HS-5 (cell line): ENCODE measurements around the gene SBK3.
"Not testable (repeated sequence)": the region's sequence is repeated elsewhere in the genome, so short reads cannot be mapped to it uniquely, and the experiment has no call there.

ENCODE experiments used
- DNase-seq: peaks from one replicate; pipeline ENCODE4 v3.0.0-alpha.2; 2012; ENCODE audit warnings: low read depth

SBK3 gene

DNA sequence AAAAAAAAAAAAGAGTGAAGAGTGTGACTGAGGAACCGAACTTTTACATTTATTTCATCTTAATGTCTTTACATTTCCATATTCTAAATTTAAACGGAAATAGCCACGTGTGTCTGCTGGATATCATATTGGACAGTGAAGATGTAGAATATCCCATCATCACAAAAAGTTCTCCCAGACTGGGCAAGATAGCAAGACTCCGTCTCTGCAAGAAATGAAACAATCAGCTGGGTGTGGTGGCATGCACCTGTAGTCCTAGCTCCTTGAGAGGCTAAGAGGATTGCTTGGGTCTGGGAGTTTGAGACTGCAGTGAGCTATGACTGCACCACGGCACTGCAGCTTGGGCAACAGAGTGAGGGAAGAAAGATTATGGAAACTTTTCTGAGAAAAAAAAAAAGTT lies 31.4 kb upstream of the SBK3 start:
- DNase-seq = no peak

- DNase-seq = not testable (repeated sequence)
These were observed 28.6 kb upstream of the SBK3 start for GRCh38 chr19:55573929-55574328.

GRCh38 chr19:55569477-55569876 lies 24.1 kb upstream of the SBK3 start:
- not testable (repeated sequence) for DNase-seq

- no peak for DNase-seq
These were observed 22.5 kb upstream of the SBK3 start for GRCh38 chr19:55567708-55568328.

- no peak for DNase-seq
These were observed 21.5 kb upstream of the SBK3 start for GRCh38 chr19:55566823-55567222.

- no peak for DNase-seq
These were observed 17.9 kb upstream of the SBK3 start for GRCh38 chr19:55563261-55563690.

DNA sequence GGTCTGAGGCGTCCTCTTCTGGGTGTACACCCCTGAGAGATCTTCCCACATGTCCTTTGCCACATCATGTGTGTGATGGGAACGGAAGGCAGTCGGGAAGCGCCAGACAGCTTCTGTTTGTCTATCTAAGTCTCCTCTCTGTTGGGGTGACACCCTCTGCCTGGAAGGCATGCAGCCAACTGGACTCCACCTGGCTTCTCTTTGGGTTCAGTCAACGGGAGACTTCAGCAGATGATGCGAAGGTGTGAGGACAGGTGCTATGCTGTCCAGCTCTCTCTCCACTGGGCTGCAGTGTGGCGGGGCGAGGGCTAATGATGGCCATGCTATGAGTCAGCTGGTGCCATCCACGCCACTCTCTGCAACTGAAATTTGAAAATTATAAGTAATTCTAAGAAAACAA lies 14.3 kb upstream of the SBK3 start:
- DNase-seq = no peak

GRCh38 chr19:55554741-55555152 lies 9.4 kb upstream of the SBK3 start:
- no peak for DNase-seq

GRCh38 chr19:55554302-55554701 lies 9.0 kb upstream of the SBK3 start:
- no peak for DNase-seq

GRCh38 chr19:55553217-55554182 lies 8.2 kb upstream of the SBK3 start:
- no peak for DNase-seq

DNA sequence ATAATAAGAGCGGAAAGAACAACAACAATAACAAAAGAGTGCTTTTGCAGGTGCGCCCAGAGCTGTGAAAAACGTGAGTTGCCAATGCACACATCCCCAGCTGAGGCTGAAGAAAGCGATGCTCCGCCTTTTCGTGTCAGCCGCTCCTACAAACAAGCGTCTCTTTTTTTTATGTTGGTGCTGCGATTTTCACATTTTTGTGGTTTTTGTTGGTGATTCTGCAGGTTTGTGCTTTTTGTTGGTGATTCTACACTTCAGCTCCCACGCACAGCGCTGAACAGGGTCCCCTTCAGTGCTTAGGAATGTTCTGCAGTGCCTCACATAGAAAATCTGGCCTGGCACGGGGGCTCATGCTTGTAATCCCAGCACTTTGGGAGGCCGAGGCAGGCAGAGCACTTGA lies 7.3 kb upstream of the SBK3 start:
- DNase-seq = no peak

- DNase-seq = no peak
These were observed 6.9 kb upstream of the SBK3 start for GRCh38 chr19:55552206-55552605.

DNA sequence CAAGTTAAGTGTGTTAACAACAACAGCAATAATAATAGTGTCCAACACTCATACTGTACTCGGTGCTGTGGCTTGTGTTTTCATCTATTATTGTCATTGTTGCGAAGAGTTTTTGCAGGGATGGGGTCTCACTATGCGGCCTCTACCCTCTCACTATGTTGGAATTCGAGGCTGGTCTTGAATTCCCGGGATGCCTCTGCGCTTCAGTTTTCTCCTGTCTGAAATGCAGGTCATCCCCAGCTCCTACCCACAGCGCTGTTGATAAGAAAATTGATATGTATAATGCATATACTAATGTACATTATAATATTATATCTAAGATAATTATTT lies 4.9 kb upstream of the SBK3 start:
- DNase-seq = no peak

GRCh38 chr19:55549500-55550320 lies 4.4 kb upstream of the SBK3 start:
- DNase-seq = peak; percentile 77

- no peak for DNase-seq
These were observed 1.7 kb upstream of the SBK3 start for GRCh38 chr19:55546822-55547614.

DNA sequence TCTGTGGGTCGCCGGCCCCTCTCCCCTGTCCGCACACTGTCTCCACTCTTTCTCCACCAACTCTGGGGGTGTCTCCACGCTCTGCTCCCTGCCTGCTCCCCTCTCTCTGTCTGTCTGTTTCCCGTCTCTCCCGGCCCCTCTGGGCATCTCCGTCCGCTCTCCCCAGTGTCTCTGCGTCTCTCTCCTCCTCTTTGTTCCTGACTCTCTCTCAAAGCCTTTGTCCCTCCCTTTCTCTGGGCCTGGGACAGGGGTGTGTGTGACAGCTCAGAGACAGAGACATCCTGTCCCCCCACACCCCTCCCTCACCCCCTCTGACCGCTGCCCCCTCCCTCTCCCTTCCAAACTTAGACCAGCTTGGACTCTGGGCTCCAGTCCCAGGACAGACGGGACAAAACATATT lies 668 bp upstream of the SBK3 start:
- DNase-seq = no peak

GRCh38 chr19:55544776-55545439 lies 435 bp downstream of the SBK3 start:
- DNase-seq = no peak

GRCh38 chr19:55544014-55544413 lies 1.3 kb downstream of the SBK3 start:
- no peak for DNase-seq

DNA sequence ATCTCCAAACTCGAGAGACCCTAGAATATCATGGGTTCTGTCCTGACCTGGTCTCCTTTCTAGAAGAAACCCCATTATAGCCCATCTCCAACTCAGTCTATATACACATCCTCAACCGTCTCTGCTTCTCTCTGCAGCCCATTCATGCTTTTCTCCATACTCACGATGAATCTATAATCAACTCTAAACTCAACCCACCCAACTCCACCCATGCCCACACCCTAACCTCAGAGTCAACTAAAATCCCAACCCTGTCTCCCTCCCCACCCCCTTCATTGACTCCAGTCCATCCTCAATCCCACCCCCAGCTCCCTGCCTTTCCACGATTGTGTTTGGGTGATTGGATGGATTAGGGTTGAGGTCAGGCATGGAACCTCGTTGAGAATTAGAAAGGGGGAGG lies 1.8 kb downstream of the SBK3 start:
- DNase-seq = no peak

GRCh38 chr19:55542292-55542855 lies 3.0 kb downstream of the SBK3 start:
- no peak for DNase-seq

- no peak for DNase-seq
These were observed 4.3 kb downstream of the SBK3 start for GRCh38 chr19:55541091-55541490.
